Endothelial cell (in vitro differentiated cells): Measurements from ENCODE around the gene MAP3K3. TPM values are rescaled to one million over a fixed set of nuclear protein-coding genes. Genes with fewer than 3 reads are reported as not detected.
A peak's percentile ranks its signal among the peaks of the same experiment; 100 is the strongest.

Experiments
- DNase-seq: peaks from one replicate; pipeline ENCODE4 v3.0.0; 2021; ENCODE audit warnings: low spot score
- H3K27ac Mint-ChIP-seq: one replicate; pipeline ENCODE4 v1.8.0; 2021; ENCODE audit warnings: mixed read lengths, inconsistent platforms; ENCODE audit not compliant: unreplicated experiment
- H3K27me3 Mint-ChIP-seq: one replicate; pipeline ENCODE4 v1.8.0; 2021; ENCODE audit warnings: mild to moderate bottlenecking, moderate library complexity, mixed read lengths, inconsistent platforms; ENCODE audit not compliant: unreplicated experiment
- H3K36me3 Mint-ChIP-seq: one replicate; pipeline ENCODE4 v1.8.0; 2021; ENCODE audit warnings: mild to moderate bottlenecking, low read depth, mixed read lengths, inconsistent platforms; ENCODE audit not compliant: unreplicated experiment
- H3K4me1 Mint-ChIP-seq: one replicate; pipeline ENCODE4 v1.8.0; 2021; ENCODE audit warnings: mild to moderate bottlenecking, mixed read lengths, inconsistent platforms; ENCODE audit not compliant: unreplicated experiment
- H3K4me3 Mint-ChIP-seq: one replicate; pipeline ENCODE4 v1.8.0; 2021; ENCODE audit warnings: mild to moderate bottlenecking, mixed read lengths, inconsistent platforms; ENCODE audit not compliant: unreplicated experiment
- H3K9me3 Mint-ChIP-seq: one replicate; pipeline ENCODE4 v1.8.0; 2021; ENCODE audit warnings: mixed read lengths, inconsistent platforms; ENCODE audit not compliant: unreplicated experiment
- total RNA-seq: library from RNA; stranded (reverse); fragmentation: NEBNext Ultra II Directional; extraction: Animal tissue kit (Norgen Biotek cat#: 25700); gene quantifications from one replicate; pipeline ENCODE4 v1.2.1, GENCODE V29; 2021; ENCODE audit not compliant: unreplicated experiment
- TF ChIP-seq, protein P1 (sequence below): fragments of 200-600 bp; sonication (generic); IDR thresholded peaks from one replicate; pipeline ENCODE4 v1.5.0; 2021; ENCODE audit warnings: antibody characterized with exemption; ENCODE audit not compliant: unreplicated experiment

The MAP3K3 gene
- total RNA-seq, 1 donor from 2014 or later: 112 TPM

DNA sequence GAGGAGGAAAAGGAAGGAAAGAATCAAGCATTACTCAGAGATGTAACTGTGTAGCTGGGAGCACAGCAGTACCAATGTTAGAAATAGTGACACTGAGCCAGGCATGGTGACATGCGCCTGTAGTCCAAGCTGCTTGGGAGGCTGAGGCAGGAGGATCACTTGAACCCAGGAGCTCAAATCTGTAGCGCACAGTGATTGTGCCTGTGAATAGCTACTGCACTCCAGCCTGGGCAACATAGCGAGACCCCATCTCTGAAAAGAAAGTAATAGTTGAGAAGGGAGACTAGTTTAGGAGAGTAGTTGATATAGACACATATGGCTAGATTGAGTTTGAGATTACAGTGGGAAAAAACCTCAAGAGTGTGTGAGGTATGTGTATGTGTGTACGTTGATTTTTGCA is 17.8 kb downstream of the MAP3K3 start:
- no peaks in the 10 kb centered on the region for H3K9me3 Mint-ChIP-seq
- TF ChIP-seq, protein P1, sequence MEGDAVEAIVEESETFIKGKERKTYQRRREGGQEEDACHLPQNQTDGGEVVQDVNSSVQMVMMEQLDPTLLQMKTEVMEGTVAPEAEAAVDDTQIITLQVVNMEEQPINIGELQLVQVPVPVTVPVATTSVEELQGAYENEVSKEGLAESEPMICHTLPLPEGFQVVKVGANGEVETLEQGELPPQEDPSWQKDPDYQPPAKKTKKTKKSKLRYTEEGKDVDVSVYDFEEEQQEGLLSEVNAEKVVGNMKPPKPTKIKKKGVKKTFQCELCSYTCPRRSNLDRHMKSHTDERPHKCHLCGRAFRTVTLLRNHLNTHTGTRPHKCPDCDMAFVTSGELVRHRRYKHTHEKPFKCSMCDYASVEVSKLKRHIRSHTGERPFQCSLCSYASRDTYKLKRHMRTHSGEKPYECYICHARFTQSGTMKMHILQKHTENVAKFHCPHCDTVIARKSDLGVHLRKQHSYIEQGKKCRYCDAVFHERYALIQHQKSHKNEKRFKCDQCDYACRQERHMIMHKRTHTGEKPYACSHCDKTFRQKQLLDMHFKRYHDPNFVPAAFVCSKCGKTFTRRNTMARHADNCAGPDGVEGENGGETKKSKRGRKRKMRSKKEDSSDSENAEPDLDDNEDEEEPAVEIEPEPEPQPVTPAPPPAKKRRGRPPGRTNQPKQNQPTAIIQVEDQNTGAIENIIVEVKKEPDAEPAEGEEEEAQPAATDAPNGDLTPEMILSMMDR: no peak
- peaks cover 5% of the 10 kb centered on the region for H3K27me3 Mint-ChIP-seq
- H3K36me3 Mint-ChIP-seq: peaks cover 38% of the 10 kb centered on the region
- H3K27ac Mint-ChIP-seq: no peak overlapping the region
- H3K4me1 Mint-ChIP-seq: peaks cover 44% of the 10 kb centered on the region
- no peak for DNase-seq
- H3K4me3 Mint-ChIP-seq: no peak overlapping the region

DNA sequence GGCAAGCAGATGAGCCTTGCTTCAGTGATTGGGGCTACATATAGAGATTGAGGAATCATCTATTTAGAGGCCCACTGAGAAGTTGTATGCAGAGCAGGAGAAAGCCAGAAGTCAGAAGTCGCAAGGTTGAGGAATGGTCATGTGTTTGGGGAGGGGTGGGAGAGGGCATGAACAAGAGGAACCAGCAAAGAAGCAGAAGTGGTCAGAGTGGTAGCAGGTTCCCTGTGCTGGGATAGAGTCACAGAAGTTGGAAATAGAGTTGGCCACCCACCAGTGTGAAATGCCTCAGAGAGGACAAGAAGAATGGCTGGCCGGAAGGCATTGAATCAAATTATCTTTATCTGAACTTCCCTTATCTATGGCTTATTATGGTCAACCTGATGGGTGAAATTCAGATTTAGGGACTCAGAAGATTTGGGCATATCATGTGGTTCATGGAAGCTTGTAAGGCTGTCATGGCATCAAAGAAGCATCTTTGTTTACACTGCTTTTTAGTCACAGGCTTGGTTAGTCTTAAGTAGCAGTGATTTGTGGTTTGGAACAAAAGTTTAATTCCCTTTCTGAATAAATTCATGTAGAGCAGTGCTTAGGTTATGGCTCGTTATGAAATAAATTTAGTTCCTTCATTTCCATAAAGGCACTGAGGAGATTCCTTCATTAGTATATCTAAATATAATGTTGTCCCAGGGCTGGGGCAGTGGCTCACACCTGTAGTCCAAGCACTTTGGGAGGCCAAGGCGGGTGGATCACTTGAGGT is 19.7 kb downstream of the MAP3K3 start:
- TF ChIP-seq, protein P1: no peak
- H3K9me3 Mint-ChIP-seq: no peaks in the 10 kb centered on the region
- no peak for DNase-seq
- peaks cover 37% of the 10 kb centered on the region for H3K36me3 Mint-ChIP-seq
- no peak overlapping the region for H3K27ac Mint-ChIP-seq
- H3K4me3 Mint-ChIP-seq: no peak overlapping the region
- peaks cover 37% of the 10 kb centered on the region for H3K4me1 Mint-ChIP-seq
- H3K27me3 Mint-ChIP-seq: peaks cover under 1% of the 10 kb centered on the region

DNA sequence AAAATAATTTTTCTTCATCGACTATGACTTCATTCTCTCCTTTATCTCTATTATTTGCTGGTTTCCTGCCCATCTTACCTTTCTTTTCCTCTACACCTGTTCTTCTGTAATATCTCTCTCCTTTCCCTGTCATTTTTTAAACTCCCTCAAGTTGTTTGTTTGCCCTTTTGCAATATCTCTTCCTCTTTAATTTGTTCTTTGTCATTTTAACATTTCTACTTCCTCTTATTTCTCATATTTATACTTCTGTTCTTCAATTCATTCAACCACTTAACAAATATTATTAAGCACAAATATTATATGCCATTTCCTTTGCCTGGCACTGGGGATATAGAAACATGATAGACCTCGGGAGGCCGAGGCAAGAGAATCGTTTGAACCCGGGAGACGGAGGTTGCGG is 22.6 kb downstream of the MAP3K3 start:
- H3K9me3 Mint-ChIP-seq: no peaks in the 10 kb centered on the region
- no peak overlapping the region for H3K4me3 Mint-ChIP-seq
- H3K27ac Mint-ChIP-seq: no peak overlapping the region
- no peak for DNase-seq
- peaks cover 18% of the 10 kb centered on the region for H3K4me1 Mint-ChIP-seq
- H3K36me3 Mint-ChIP-seq: peaks cover 45% of the 10 kb centered on the region
- no peaks in the 10 kb centered on the region for H3K27me3 Mint-ChIP-seq
- TF ChIP-seq, protein P1: no peak

DNA sequence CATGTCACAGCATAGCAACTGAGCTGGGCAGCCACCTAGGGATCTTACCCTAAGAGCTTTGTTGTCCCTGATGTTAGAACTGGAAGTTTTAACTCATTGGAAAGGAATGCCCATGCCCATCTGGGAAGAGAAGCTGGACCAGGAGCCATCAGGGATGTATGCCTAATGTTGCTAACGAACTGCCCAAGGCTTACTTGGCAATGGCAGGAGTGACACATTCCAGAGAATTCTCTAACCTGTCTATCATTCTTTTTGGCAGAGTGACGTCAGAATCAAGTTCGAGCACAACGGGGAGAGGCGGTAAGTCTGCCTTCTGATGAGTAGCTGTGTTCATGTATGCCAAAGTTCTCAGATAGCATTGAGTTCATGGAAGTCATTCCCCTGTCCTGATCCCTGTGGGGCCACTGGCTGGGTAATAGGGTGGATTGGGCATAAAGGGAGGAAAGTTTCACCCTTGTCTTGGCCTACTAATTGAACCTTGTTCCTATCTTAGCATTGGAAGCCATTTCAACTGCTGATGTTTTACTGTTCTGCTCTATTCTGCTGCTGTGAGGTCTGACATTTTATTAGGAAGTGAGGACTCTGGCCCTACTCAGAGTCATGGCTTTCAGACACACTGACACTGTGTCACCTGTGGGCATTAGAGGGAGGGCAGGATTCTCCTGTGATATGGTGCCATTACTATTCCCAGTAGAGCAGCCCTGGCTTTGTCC is 23.7 kb downstream of the MAP3K3 start:
- H3K27ac Mint-ChIP-seq: no peak overlapping the region
- no peak for DNase-seq

More for the DNA sequence above, 23.7 kb downstream of the MAP3K3 start:
- H3K4me1 Mint-ChIP-seq: peaks cover 15% of the 10 kb centered on the region
- TF ChIP-seq, protein P1: no peak
- H3K36me3 Mint-ChIP-seq: peaks cover 44% of the 10 kb centered on the region
- no peaks in the 10 kb centered on the region for H3K27me3 Mint-ChIP-seq
- H3K9me3 Mint-ChIP-seq: no peaks in the 10 kb centered on the region
- H3K4me3 Mint-ChIP-seq: peak overlapping the region; percentile 15
